A549 (cell line): ENCODE data around the gene SCYL1. TPM values are rescaled to one million over a fixed set of nuclear protein-coding genes. Genes with fewer than 3 reads are reported as not detected.
A peak's percentile ranks its signal among the peaks of the same experiment; 100 is the strongest.

Experiments
- ATAC-seq, 2 experiments: fragments of 200-7000 bp in 1 of 2; fragments of >200 bp in 1 of 2; cut with Nextera tagmentation in 1 of 2; cut with Tn5 transposase in 1 of 2; 3 replicates each; pipeline versions ENCODE4 v1.8.0 to v1.9.1; 2018 to 2020; ENCODE audit warnings: mild to moderate bottlenecking in 1 of 2, moderate library complexity in 1 of 2
- CTCF ChIA-PET: fragments of 300-600 bp; sonication (Branson Sonifier 250); formaldehyde crosslinking; extraction: SDS; loops from one replicate; lab custom pipeline; 2021; ENCODE audit warnings: antibody characterized with exemption, inconsistent platforms; lab: Yijun Ruan, JAX
- POLR2A ChIA-PET: fragments of 350-600 bp; formaldehyde crosslinking; extraction: SDS; loops from one replicate; lab custom pipeline; 2021; ENCODE audit warnings: antibody characterized with exemption, inconsistent platforms; lab: Yijun Ruan, JAX
- DNase-seq, 2 experiments: peaks; one replicate each; pipeline versions ENCODE4 v3.0.0 to v3.0.0-alpha.2; 2011 to 2016; ENCODE audit warnings: low read depth in 1 of 2, low spot score in 1 of 2
- FAIRE-seq: peaks from 2 replicates; lab custom pipeline; 2011; peaks lifted over from hg19 to GRCh38; lab: Jason Lieb, UNC
- H3K27ac ChIP-seq, 2 experiments: fragments of >200 bp; sonication (Bioruptor Twin); formaldehyde crosslinking; 3 replicates each; pipeline ENCODE4 v1.5.1; 2016 to 2017
- H3K4me1 ChIP-seq: fragments of >200 bp; sonication (Bioruptor Twin); formaldehyde crosslinking; 3 replicates; pipeline ENCODE4 v1.6.1; 2016
- H3K4me2 ChIP-seq: fragments of >200 bp; sonication (Bioruptor Twin); formaldehyde crosslinking; 3 replicates; pipeline ENCODE4 v1.6.1; 2016
- H3K4me3 ChIP-seq: fragments of >200 bp; sonication (Bioruptor Twin); formaldehyde crosslinking; 3 replicates; pipeline ENCODE4 v1.5.1; 2016
- H3K9me3 ChIP-seq: fragments of >200 bp; sonication (Bioruptor Twin); formaldehyde crosslinking; 3 replicates; pipeline ENCODE4 v1.6.1; 2016
- BHLHE40 ChIP-seq: IDR thresholded peaks from 2 replicates; pipeline ENCODE4 v1.6.1; 2012; ENCODE audit warnings: low read depth, low read length, inconsistent platforms
- CBX2 ChIP-seq: fragments of 200-600 bp; sonication (generic); IDR thresholded peaks from 2 replicates; pipeline ENCODE4 v1.6.1; 2016; ENCODE audit warnings: low read depth, mild to moderate bottlenecking, borderline replicate concordance
- CHD4 ChIP-seq: fragments of 200-600 bp; sonication (generic); IDR thresholded peaks from 2 replicates; pipeline ENCODE4 v1.6.1; 2016; ENCODE audit warnings: antibody characterized with exemption, mild to moderate bottlenecking, borderline replicate concordance
- EP300 ChIP-seq, 2 experiments: fragments of >200 bp; sonication (Bioruptor Twin); formaldehyde crosslinking; IDR thresholded peaks; 2 replicates in 1 of 2; 3 replicates in 1 of 2; pipeline ENCODE4 v1.6.1; 2016 to 2017
- GATA3 ChIP-seq: IDR thresholded peaks from 2 replicates; pipeline ENCODE4 v1.6.1; 2012; ENCODE audit warnings: borderline replicate concordance
- HEYL ChIP-seq: fragments of 250-450 bp; sonication (Bioruptor Pico); IDR thresholded peaks from 2 replicates; pipeline ENCODE4 v1.8.0; 2021; ENCODE audit warnings: mild to moderate bottlenecking, moderate library complexity
- HOXA7 ChIP-seq: fragments of 250-450 bp; sonication (Bioruptor Pico); IDR thresholded peaks from 2 replicates; pipeline ENCODE4 v1.5.0; 2020; ENCODE audit warnings: mild to moderate bottlenecking, moderate library complexity
- KDM1A ChIP-seq: fragments of 200-600 bp; sonication (generic); IDR thresholded peaks from 2 replicates; pipeline ENCODE4 v1.6.1; 2016; ENCODE audit warnings: low read depth, mild to moderate bottlenecking
- MAFK ChIP-seq: fragments of 450-650 bp; IDR thresholded peaks from 2 replicates; pipeline ENCODE4 v1.6.1; 2014; ENCODE audit not compliant: partially characterized antibody
- MYC ChIP-seq: IDR thresholded peaks from 2 replicates; pipeline ENCODE4 v1.6.1; 2012; ENCODE audit warnings: mild to moderate bottlenecking, inconsistent platforms, low read length, improper control_type of control experiment, borderline replicate concordance
- NPAS2 ChIP-seq: fragments of 250-450 bp; sonication (Bioruptor Pico); IDR thresholded peaks from 2 replicates; pipeline ENCODE4 v1.8.0; 2022; ENCODE audit warnings: mild to moderate bottlenecking, moderate library complexity, borderline replicate concordance
- NR3C1 ChIP-seq: fragments of >200 bp; sonication (Bioruptor Twin); formaldehyde crosslinking; IDR thresholded peaks from 3 replicates; pipeline ENCODE4 v1.6.1; 2017
- PHF8 ChIP-seq: fragments of 200-600 bp; sonication (generic); IDR thresholded peaks from 2 replicates; pipeline ENCODE4 v1.6.1; 2016; ENCODE audit warnings: low read depth, mild to moderate bottlenecking, antibody characterized with exemption, moderate library complexity, borderline replicate concordance
- POLR2AphosphoS2 ChIP-seq: conservative IDR thresholded peaks from 2 replicates; pipeline ENCODE4 v1.6.1; 2012; ENCODE audit warnings: low read length, improper control_type of control experiment, inconsistent platforms
- RAD21 ChIP-seq, 2 experiments: fragments of >200 bp in 1 of 2; sonication (Bioruptor Twin) in 1 of 2; formaldehyde crosslinking in 1 of 2; IDR thresholded peaks in 1 of 2; conservative IDR thresholded peaks in 1 of 2; 2 replicates in 1 of 2; 3 replicates in 1 of 2; pipeline ENCODE4 v1.6.1; 2012 to 2018; ENCODE audit warnings: inconsistent platforms in 1 of 2
- RFX5 ChIP-seq: fragments of 450-650 bp; IDR thresholded peaks from 2 replicates; pipeline ENCODE4 v1.7.1; 2014; ENCODE audit warnings: antibody characterized with exemption, mild to moderate bottlenecking, moderate library complexity
- SMC3 ChIP-seq: fragments of >200 bp; sonication (Bioruptor Twin); formaldehyde crosslinking; IDR thresholded peaks from 3 replicates; pipeline ENCODE4 v1.6.1; 2018; ENCODE audit warnings: inconsistent platforms
- TFCP2L1 ChIP-seq: fragments of 250-450 bp; sonication (Bioruptor Pico); IDR thresholded peaks from 2 replicates; pipeline ENCODE4 v1.5.0; 2021; ENCODE audit warnings: mild to moderate bottlenecking
- ZC3H11A ChIP-seq: fragments of 450-650 bp; IDR thresholded peaks from 2 replicates; pipeline ENCODE4 v1.6.1; 2014; ENCODE audit warnings: antibody characterized with exemption, mild to moderate bottlenecking
- WGBS: methylation state at CpG from one replicate; pipeline ENCODE4 v1.1.6; 2017; ENCODE audit errors: missing lambda C conversion rate; 5-methylcytosine and 5-hydroxymethylcytosine counted together
- polyA plus RNA-seq, 4 experiments: library from polyadenylated mRNA; depleted of rRNA in 3 of 4; stranded (reverse); fragments of >200 nt; fragmentation: RNase III in 1 of 4; extraction: RNeasy Plus Mini Kit Qiagen cat#74134 plus additional on column Dnase treatment in 1 of 4; gene quantifications; 2 replicates in 3 of 4; 3 replicates in 1 of 4; pipeline ENCODE4 v1.2.3, GENCODE V29; 2011 to 2017

SCYL1 gene
- polyA plus RNA-seq, 2 of the 4 experiments (the other 2 are of a cell fraction) = 30.8 to 46.8 TPM

- H3K27ac ChIP-seq = peak overlapping the region; percentile 90 to 99
- no peak for TF ChIP-seq BHLHE40
- TF ChIP-seq MYC = no peak
- TF ChIP-seq CHD4 = no peak
- no peak for TF ChIP-seq TFCP2L1 (CRISPR knock-in tag)
- no peak for TF ChIP-seq POLR2AphosphoS2
- TF ChIP-seq KDM1A = no peak
- no peak for TF ChIP-seq RFX5
- no peak for TF ChIP-seq HOXA7
- H3K4me2 ChIP-seq = peak overlapping the region; percentile 99
- ChIA-PET CTCF (interaction anchor here (0.8 to 5.0 kb wide), 8 partner anchors 12 to 68 kb away, joined by 3 to 33 read pairs (median 8); partner anchors contain the start of genes FAM89B and ZNRD2), POLR2A (interaction anchor here (0.6 to 1.5 kb wide), 8 partner anchors 17 to 264 kb away, joined by 3 to 5 read pairs (median 4); partner anchors contain the start of genes FAM89B, MALAT1, POLA2 and ZNRD2)
- ATAC-seq (peak in 1 of 2 experiments; percentile 27; a peak in 2 of 6 replicates), FAIRE-seq (no peak), DNase-seq (no peak)
- H3K4me1 ChIP-seq = peaks cover 18% of the 10 kb centered on the region
- 63% methylated on average over 31 of the region's 31 CpGs for WGBS
- H3K9me3 ChIP-seq = no peaks in the 10 kb centered on the region
- H3K4me3 ChIP-seq = peak overlapping the region; percentile 94
These were observed 930 bp downstream of the SCYL1 start for GRCh38 chr11:65525546-65526480.

GRCh38 chr11:65526744-65527143 is 1.9 kb downstream of the SCYL1 start:
- DNase-seq = no peak
- Histone ChIP-seq H3K4me3 (no peak overlapping the region), H3K4me1 (peaks cover 18% of the 10 kb centered on the region), H3K4me2 (no peak overlapping the region), H3K9me3 (no peaks in the 10 kb centered on the region), H3K27ac (no peak overlapping the region)
- ChIA-PET POLR2A (no interaction called here), CTCF (interaction anchor here (0.8 to 5.0 kb wide), 7 partner anchors 11 to 67 kb away, joined by 3 to 33 read pairs (median 9); partner anchors contain the start of gene ZNRD2)
- no peak for TF ChIP-seq RAD21 (conservative IDR thresholded peaks at IDR 0.05 in 1 of 2, IDR thresholded peaks at IDR 0.05 in 1 of 2)
- TF ChIP-seq ZC3H11A = no peak
- ATAC-seq = no peak
- WGBS = 96% methylated on average over 8 of the region's 8 CpGs
- no peak for FAIRE-seq

DNA sequence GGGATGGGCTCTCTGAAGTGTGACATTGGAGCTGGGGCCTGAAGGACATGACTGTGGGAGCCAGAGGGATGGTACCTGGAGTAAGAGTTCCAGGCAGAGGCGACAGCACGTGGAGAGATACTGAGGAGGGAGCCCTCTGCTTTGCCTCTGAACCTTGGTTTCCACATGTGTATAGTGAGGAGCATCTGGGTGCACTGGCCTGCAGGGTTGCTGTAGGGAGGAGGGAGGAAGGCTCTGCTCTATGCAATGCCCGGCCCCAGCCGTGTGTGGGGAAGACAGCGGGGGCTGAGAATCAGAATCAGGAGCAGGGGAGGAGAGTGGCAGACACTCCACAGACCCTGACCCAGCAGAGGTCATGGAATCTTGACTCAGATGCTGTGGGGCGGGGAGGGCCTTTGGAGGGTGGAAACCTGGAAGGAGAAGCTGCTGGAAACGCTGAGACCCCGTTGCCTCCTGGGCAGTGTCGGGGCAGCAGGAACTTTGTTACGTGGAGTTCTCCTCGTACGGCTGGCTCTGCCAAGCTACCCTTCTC is 4.0 kb downstream of the SCYL1 start:
- POLR2A ChIA-PET = no interaction called here
- H3K27ac ChIP-seq = no peak overlapping the region
- no peak overlapping the region for H3K4me3 ChIP-seq
- no peak for DNase-seq
- no peak overlapping the region for H3K4me2 ChIP-seq
- TF ChIP-seq POLR2AphosphoS2 (no peak), CHD4 (no peak), NPAS2 (CRISPR knock-in tag) (no peak), CBX2 (no peak), MAFK (no peak), EP300 (IDR thresholded peaks at IDR 0.05) (no peak), HEYL (CRISPR knock-in tag) (no peak), HOXA7 (no peak), NR3C1 (no peak), GATA3 (no peak), PHF8 (no peak), SMC3 (no peak)
- 93% methylated on average over 12 of the region's 12 CpGs for WGBS
- FAIRE-seq = no peak
- CTCF ChIA-PET = interaction anchor here (0.8 to 4.7 kb wide), 7 partner anchors 11 to 199 kb away, joined by 3 to 66 read pairs (median 5); no protein-coding TSS in a partner anchor
- no peaks in the 10 kb centered on the region for H3K9me3 ChIP-seq
- ATAC-seq = no peak
- peaks cover 14% of the 10 kb centered on the region for H3K4me1 ChIP-seq
